Amygdala (tissue), 56 donors: ENCODE data around the gene SMC2.

Experiments used
- DNase-seq, 56 donors: peaks; one replicate each; lab custom pipeline; 2025; lab: John Stamatoyannopoulos, UW

The SMC2 gene

GRCh38 chr9:104099630-104100029 is 5.5 kb downstream of the SMC2 start:
- DNase-seq = no peak

DNA sequence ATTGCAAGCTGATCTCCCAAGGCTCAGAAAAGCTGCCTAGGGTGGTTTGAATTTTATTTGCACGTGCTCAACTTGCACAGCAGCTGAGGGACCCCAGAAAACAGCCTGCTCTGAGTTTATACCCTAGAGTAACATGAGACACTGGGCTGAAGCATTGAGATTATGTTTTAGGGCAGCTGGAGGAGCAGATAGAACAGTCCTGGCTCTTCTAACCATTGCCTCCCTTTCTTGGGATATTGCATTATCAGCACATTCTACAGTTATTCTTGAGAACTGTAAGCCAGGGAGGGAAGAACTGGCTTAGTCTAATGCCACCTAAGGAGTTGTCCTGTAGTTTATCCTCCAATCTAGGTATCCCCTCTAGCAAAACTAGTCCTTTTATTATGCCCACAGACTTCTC is 10.3 kb downstream of the SMC2 start:
- no peak for DNase-seq

DNA sequence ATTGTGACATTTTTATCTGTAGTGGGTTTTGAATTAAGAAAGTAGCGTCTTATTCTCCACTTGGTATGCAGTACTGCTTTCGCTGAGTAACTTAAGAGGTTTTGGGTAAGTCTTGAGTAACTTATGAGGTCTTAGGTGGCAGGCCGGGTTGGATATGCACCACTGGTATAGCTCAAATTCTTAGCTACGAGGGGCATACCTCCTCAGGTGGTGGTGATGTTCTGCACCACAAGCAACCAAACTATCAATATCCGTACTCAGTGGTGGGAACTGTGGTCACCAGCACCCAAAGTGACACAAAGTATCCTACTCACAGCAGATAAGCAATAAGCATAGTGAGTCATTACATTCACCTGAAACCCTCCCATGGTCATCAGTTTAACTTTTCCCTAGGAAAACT is 13.7 kb downstream of the SMC2 start:
- DNase-seq = no peak

DNA sequence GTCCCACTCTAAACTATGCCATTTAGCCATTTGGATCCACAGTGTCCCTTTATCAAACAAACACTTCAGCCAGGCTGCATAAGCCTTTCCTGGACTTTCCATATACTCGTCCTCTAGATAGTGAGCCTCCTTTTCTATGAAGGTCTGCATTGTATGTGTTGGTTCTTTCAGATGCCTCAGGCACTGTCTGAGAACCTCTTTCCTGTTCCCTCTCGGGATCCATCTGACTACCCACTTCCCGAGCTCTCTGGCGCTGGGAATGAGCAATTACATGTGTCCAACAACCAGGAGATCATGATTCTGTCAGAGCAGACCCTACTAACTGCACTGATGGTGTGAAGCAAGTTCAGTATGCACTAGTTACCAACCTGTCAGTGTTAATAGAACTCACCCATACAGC is 14.2 kb downstream of the SMC2 start:
- DNase-seq = no peak

- DNase-seq = no peak
Observed at GRCh38 chr9:104110509-104110908, 16.4 kb downstream of the SMC2 start.

- DNase-seq = no peak
Observed at GRCh38 chr9:104118916-104119315, 24.8 kb downstream of the SMC2 start.

GRCh38 chr9:104121022-104121421 is 26.9 kb downstream of the SMC2 start:
- DNase-seq = no peak

DNA sequence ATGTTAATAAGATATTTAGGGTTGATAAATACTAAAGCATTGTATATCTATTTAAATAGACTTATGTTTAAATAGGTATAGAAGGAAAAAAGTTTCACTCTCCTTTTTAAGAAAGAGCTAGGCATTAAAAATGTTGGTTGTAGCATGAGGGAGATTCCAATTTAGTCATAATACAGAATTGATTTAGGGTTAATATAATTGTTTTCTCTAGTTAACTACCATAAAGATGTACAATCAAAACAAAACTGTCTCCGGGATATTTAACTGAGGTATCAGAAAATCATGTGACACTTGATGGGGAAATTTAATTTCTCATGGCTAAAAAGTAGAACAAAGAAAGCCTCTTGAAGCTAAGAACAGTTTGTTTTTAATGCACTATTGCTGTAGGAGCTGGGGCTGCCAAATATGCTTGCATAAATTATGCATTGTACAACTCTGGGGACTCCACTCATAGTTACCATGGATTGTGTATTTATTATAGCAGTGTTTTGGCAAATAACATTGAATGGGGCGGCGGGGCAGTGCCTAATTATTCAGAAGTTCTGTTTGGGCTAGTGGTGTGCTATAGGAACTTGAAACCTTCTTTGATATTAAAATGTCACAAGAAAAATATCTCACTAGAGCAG is 44.2 kb downstream of the SMC2 start:
- no peak for DNase-seq

GRCh38 chr9:104142799-104143549 is 48.9 kb downstream of the SMC2 start:
- no peak for DNase-seq

- no peak for DNase-seq
Observed at GRCh38 chr9:104143550-104143910, 49.4 kb downstream of the SMC2 start.

DNA sequence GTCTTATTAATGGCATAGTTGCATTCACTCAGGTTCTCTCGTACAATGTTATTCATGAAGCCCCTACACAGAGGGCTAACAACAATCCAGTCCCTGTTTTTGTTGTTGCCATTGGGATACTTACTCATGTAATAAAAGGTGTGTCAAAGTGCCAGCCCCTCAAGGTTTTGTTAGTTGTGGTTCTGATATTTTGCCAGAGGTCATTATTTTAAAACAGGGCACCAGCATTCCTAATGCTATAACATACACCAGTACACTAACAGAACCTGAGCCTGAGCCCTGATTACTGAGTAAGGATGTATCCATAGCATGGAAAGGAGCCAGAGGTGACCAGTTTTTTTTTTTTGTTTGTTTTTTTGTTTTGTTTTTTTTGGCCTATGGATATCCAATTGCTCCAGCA is 50.2 kb downstream of the SMC2 start:
- DNase-seq = no peak

- DNase-seq = no peak
Observed at GRCh38 chr9:104173067-104173466, 79.0 kb downstream of the SMC2 start.

DNA sequence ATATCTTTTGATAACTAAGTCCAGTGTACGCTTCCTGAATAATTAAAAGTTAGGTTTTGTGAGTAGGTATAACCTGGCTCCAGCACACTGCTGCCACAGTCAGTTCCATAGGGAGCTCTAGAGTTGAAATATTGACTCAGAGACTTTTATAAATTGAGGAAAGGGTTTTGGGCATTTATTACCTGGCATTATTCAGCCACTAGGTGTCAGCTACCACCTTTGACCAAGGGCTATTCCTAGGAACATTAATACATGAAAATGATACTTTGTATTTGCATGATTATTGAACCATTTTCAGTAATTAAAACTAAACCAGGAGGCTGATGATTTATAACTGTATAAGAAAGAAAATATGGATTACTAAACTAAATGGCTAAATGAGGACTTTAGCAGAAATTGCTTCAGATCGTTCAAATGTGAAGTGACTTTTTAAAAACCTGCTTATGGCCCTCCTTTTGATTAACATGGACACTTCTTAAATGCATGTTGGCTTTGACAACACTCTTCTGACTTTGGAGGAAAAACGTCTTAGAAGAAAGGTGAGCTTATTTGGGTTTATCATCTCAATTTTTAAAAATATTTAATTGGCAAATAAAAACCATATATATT is 83.0 kb downstream of the SMC2 start:
- no peak for DNase-seq

- DNase-seq = no peak
Observed at GRCh38 chr9:104177676-104178075, 83.6 kb downstream of the SMC2 start.
